GM12878 (cell line): ENCODE results near the gene RNF126. TPM values are rescaled to one million over a fixed set of nuclear protein-coding genes. Genes with fewer than 3 reads are reported as not detected.

Experiments used
- BCL11A ChIP-seq: IDR thresholded peaks from 2 replicates; pipeline ENCODE4 v1.6.1; 2011; ENCODE audit warnings: low read depth, low read length
- CBFB ChIP-seq: IDR thresholded peaks from 2 replicates; pipeline ENCODE4 v1.6.1; 2016; ENCODE audit warnings: antibody characterized with exemption, low read depth
- CBX3 ChIP-seq: fragments of 200-600 bp; sonication (generic); IDR thresholded peaks from 2 replicates; pipeline ENCODE4 v1.6.1; 2016; ENCODE audit warnings: low read depth, borderline replicate concordance
- CBX5 ChIP-seq: sonication (generic); IDR thresholded peaks from 2 replicates; pipeline ENCODE4 v1.6.1; 2016; ENCODE audit warnings: low read depth, moderate library complexity, mild to moderate bottlenecking, inconsistent platforms
- CTCF ChIP-seq, 3 experiments: IDR thresholded peaks in 2 of 3; conservative IDR thresholded peaks in 1 of 3; 2 replicates each; pipeline ENCODE4 v1.5.1; 2011; ENCODE audit warnings: low read depth in 3 of 3, low read length in 3 of 3, mild to moderate bottlenecking in 3 of 3, control low read depth in 2 of 3, moderate library complexity in 2 of 3, inconsistent platforms in 1 of 3, mixed read lengths in 1 of 3; ENCODE audit not compliant: control insufficient read depth in 2 of 3, insufficient read depth in 1 of 3; ENCODE audit errors: extremely low read depth in 1 of 3
- CUX1 ChIP-seq: IDR thresholded peaks from 2 replicates; pipeline ENCODE4 v1.6.1; 2012; ENCODE audit warnings: improper control_type of control experiment, low read depth, low read length; ENCODE audit not compliant: insufficient replicate concordance
- KAT2A ChIP-seq: conservative IDR thresholded peaks from 2 replicates; pipeline ENCODE4 v1.6.1; 2011; ENCODE audit warnings: low read depth, low read length; ENCODE audit not compliant: control insufficient read depth
- KLF5 ChIP-seq: fragments of 450-650 bp; IDR thresholded peaks from 2 replicates; pipeline ENCODE4 v1.6.1; 2014; ENCODE audit warnings: mild to moderate bottlenecking; ENCODE audit not compliant: partially characterized antibody
- NKRF ChIP-seq: fragments of 450-650 bp; conservative IDR thresholded peaks from 2 replicates; pipeline ENCODE4 v1.6.1; 2017; ENCODE audit warnings: mild to moderate bottlenecking, moderate library complexity
- STAT1 ChIP-seq: fragments of 450-650 bp; conservative IDR thresholded peaks from 2 replicates; pipeline ENCODE4 v1.6.1; 2014; ENCODE audit warnings: antibody characterized with exemption, mild to moderate bottlenecking
- STAT3 ChIP-seq: IDR thresholded peaks from 2 replicates; pipeline ENCODE4 v1.6.1; 2011; ENCODE audit warnings: low read depth, low read length, improper control_type of control experiment
- USF2 ChIP-seq: IDR thresholded peaks from 2 replicates; pipeline ENCODE4 v1.6.1; 2011; ENCODE audit warnings: low read depth, low read length, improper control_type of control experiment, borderline replicate concordance
- YBX1 ChIP-seq: fragments of 450-650 bp; IDR thresholded peaks from 2 replicates; pipeline ENCODE4 v1.6.1; 2016; ENCODE audit warnings: antibody characterized with exemption
- ZBTB11 ChIP-seq: fragments of 450-650 bp; formaldehyde crosslinking; IDR thresholded peaks from 2 replicates; pipeline ENCODE4 v1.5.0; 2022; ENCODE audit warnings: mild to moderate bottlenecking, missing genetic modification characterization
- ZZZ3 ChIP-seq: IDR thresholded peaks from 2 replicates; pipeline ENCODE4 v1.6.1; 2011; ENCODE audit warnings: low read depth; ENCODE audit not compliant: control insufficient read depth, insufficient read length
- polyA plus RNA-seq, 11 experiments: library from polyadenylated mRNA; depleted of rRNA in 4 of 11; unstranded in 6 of 11; stranded (reverse) in 5 of 11; fragments of >200 nt; fragmentation: Nextera tagmentation in 4 of 11; fragmentation: Illumina TruSeq in 1 of 11; extraction: Ambion mirVana in 4 of 11; extraction: Trizol in 1 of 11; gene quantifications; 1 replicate in 1 of 11; 2 replicates in 10 of 11; pipeline versions ENCODE4 v1.2.1 to v1.2.3, GENCODE V29; 2011 to 2016; ENCODE audit warnings: inconsistent platforms in 2 of 11, missing spikeins in 2 of 11, low read depth in 1 of 11
- total RNA-seq, 4 experiments: library from RNA; depleted of rRNA in 3 of 4; stranded (reverse); fragments of >200 nt in 3 of 4; fragmentation: Illumina TruSeq in 1 of 4; extraction: Trizol in 1 of 4; gene quantifications; 2 replicates each; pipeline versions ENCODE4 v1.2.1 to v1.2.3, GENCODE V29; 2013 to 2021

The RNF126 gene
- total and polyA plus RNA-seq, 10 of the 15 experiments (the other 5 are each of a cell fraction or from before 2014, with no cell fraction given) = 0.45 to 100 (median 50.6) TPM

- TF ChIP-seq CUX1 (no peak), CBX3 (no peak), KLF5 (no peak), STAT3 (no peak), NKRF (no peak), USF2 (no peak), CTCF (IDR thresholded peaks at IDR 0.05 in 2 of 3, conservative IDR thresholded peaks at IDR 0.05 in 1 of 3; ENCODE audit: control insufficient read depth in 2 of 3, extremely low read depth in 1 of 3, insufficient read depth in 1 of 3, low read depth in 3 of 3, low read length in 3 of 3) (no peak), STAT1 (no peak), ZZZ3 (no peak), ZBTB11 (CRISPR knock-in tag) (no peak), YBX1 (no peak), CBFB (no peak), KAT2A (no peak), CBX5 (no peak), BCL11A (no peak)
Observed at GRCh38 chr19:611481-611868, 51.5 kb downstream of the RNF126 start (continued).
